ENCODE data around the gene BCO1.
"Not testable (repeated sequence)": the region's sequence is repeated elsewhere in the genome, so short reads cannot be mapped to it uniquely, and the experiment has no call there.

BCO1 gene

GRCh38 chr16:81219151-81219550, 19.3 kb upstream of the BCO1 start:
- no peak overlapping the region for H3K27ac ChIP-seq
- H3K4me3 ChIP-seq, result no peak overlapping the region
- no peak for TF ChIP-seq CTCF (IDR thresholded peaks at IDR 0.05)
- no peak for DNase-seq (ENCODE audit: low spot score)

- H3K4me3 ChIP-seq, result no peak overlapping the region
- no peak for TF ChIP-seq CTCF (IDR thresholded peaks at IDR 0.05)
- no peak overlapping the region for H3K27ac ChIP-seq
- no peak for DNase-seq (ENCODE audit: low spot score)
Measured at GRCh38 chr16:81220349-81220748, 18.1 kb upstream of the BCO1 start.

- TF ChIP-seq CTCF (IDR thresholded peaks at IDR 0.05), result no peak
- DNase-seq (ENCODE audit: low spot score), result no peak
- no peak overlapping the region for H3K4me3 ChIP-seq
- no peak overlapping the region for H3K27ac ChIP-seq
Measured at GRCh38 chr16:81221731-81222130, 16.8 kb upstream of the BCO1 start.

- TF ChIP-seq CTCF (IDR thresholded peaks at IDR 0.05), result no peak
- H3K4me3 ChIP-seq, result no peak overlapping the region
Measured at GRCh38 chr16:81224824-81225223, 13.7 kb upstream of the BCO1 start.

DNA sequence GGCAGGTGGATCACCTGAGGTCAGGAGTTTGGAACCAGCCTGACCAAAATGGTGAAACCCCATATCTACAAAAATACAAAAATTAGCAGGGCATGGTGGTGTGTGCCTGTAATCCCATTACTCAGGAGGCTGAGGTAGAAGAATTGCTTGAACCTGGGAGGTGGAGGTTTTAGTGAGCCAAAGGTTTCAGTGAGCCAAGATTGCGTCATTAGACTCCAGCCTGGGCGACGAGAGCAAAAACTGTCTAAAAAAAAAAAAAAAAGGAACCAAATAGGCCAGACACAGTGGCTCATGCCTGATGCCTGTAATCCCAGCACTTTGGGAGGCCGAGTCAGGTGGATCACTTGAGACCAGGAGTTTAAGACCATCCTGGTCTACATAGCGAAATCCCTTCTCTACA, 12.8 kb upstream of the BCO1 start:
- not testable (repeated sequence) for H3K4me3 ChIP-seq; DNase-seq (ENCODE audit: low spot score); H3K27ac ChIP-seq

More at GRCh38 chr16:81224824-81225223, 13.7 kb upstream of the BCO1 start:
- DNase-seq (ENCODE audit: low spot score), result no peak
- no peak overlapping the region for H3K27ac ChIP-seq

DNA sequence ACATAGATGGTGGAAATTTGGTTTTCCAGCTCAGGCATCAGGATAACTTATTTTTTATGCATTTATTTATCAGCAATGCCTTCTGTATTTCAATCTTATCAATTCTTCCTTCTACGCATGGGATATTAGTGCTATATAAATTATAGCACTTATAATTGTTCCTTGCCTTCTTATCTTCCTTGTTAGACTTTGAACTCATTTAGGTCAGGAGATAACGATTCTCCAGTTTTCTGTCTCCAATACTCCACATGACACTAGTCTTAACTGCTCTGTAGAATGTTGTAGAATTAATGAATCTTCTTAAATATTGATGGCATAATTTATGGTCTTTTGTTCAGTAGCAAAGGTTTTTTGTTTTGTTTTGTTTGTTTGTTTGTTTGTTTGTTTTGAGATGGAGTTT, 10.7 kb upstream of the BCO1 start:
- no peak for TF ChIP-seq CTCF (IDR thresholded peaks at IDR 0.05)
- Histone ChIP-seq H3K4me3 (no peak overlapping the region), H3K27ac (no peak overlapping the region)
- DNase-seq (ENCODE audit: low spot score), result no peak

GRCh38 chr16:81229811-81230210, 8.7 kb upstream of the BCO1 start:
- no peak for DNase-seq (ENCODE audit: low spot score)
- H3K4me3 ChIP-seq, result no peak overlapping the region
- no peak for TF ChIP-seq CTCF (IDR thresholded peaks at IDR 0.05)
- no peak overlapping the region for H3K27ac ChIP-seq

GRCh38 chr16:81231014-81231413, 7.5 kb upstream of the BCO1 start:
- Histone ChIP-seq H3K27ac (no peak overlapping the region), H3K4me3 (no peak overlapping the region)
- no peak for TF ChIP-seq CTCF (IDR thresholded peaks at IDR 0.05)
- DNase-seq (ENCODE audit: low spot score), result no peak
